GM12878 (cell line): ENCODE measurements around the gene FAM117B.

ENCODE experiments used
- ZNF274 ChIP-seq: IDR thresholded peaks from one replicate; pipeline ENCODE4 v1.8.0; 2011; ENCODE audit not compliant: insufficient read length, insufficient read depth
- TF ChIP-seq, protein P1 (sequence below), 3 experiments: IDR thresholded peaks in 2 of 3; conservative IDR thresholded peaks in 1 of 3; 2 replicates each; pipeline ENCODE4 v1.5.1; 2011; ENCODE audit warnings: low read depth in 3 of 3, low read length in 3 of 3, mild to moderate bottlenecking in 3 of 3, control low read depth in 2 of 3, moderate library complexity in 2 of 3, inconsistent platforms in 1 of 3, mixed read lengths in 1 of 3; ENCODE audit not compliant: control insufficient read depth in 2 of 3, insufficient read depth in 1 of 3; ENCODE audit errors: extremely low read depth in 1 of 3

DNA sequence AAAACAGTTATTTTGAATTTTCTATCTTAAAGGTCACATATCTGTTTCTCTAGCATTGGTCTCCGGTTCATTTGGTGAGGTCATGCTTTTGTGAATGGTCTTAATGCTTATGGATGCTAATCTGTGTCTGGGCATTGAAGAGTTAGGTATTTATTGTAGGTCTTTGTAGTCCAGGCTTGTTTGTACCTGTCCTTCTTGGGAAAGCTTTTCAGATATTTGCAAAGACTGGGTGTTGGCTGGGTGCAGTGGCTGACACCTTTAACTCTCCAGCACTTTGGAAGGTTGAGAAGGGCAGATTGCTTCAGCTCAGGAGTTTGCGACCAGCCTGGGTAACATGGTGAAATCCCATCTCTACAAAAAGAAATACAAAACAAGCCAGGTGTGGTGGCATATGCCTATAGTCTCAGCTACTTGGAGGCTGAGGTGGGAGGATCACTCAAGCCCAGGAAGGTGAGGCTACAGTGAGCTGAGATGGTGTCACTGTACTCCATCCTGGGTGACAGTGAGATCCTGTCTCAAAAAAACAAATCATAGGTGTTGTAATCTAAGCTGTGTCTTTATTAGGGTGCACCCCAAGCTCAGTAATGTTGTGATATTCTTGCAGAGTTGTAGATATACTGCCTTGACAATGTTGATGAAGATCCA lies 82.3 kb downstream of the FAM117B start:
- no peak for TF ChIP-seq ZNF274
- TF ChIP-seq, protein P1, sequence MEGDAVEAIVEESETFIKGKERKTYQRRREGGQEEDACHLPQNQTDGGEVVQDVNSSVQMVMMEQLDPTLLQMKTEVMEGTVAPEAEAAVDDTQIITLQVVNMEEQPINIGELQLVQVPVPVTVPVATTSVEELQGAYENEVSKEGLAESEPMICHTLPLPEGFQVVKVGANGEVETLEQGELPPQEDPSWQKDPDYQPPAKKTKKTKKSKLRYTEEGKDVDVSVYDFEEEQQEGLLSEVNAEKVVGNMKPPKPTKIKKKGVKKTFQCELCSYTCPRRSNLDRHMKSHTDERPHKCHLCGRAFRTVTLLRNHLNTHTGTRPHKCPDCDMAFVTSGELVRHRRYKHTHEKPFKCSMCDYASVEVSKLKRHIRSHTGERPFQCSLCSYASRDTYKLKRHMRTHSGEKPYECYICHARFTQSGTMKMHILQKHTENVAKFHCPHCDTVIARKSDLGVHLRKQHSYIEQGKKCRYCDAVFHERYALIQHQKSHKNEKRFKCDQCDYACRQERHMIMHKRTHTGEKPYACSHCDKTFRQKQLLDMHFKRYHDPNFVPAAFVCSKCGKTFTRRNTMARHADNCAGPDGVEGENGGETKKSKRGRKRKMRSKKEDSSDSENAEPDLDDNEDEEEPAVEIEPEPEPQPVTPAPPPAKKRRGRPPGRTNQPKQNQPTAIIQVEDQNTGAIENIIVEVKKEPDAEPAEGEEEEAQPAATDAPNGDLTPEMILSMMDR (IDR thresholded peaks at IDR 0.05 in 2 of 3, conservative IDR thresholded peaks at IDR 0.05 in 1 of 3; ENCODE audit: control insufficient read depth in 2 of 3, extremely low read depth in 1 of 3, insufficient read depth in 1 of 3, low read depth in 3 of 3, low read length in 3 of 3) = no peak
